ENCODE data around the gene ABHD16A. TPM values are rescaled to one million over a fixed set of nuclear protein-coding genes. Genes with fewer than 3 reads are reported as not detected.

Gene ABHD16A
- total RNA-seq, 4 donors from 2014 or later: 41.8 to 62.8 (median 57.4) TPM

DNA sequence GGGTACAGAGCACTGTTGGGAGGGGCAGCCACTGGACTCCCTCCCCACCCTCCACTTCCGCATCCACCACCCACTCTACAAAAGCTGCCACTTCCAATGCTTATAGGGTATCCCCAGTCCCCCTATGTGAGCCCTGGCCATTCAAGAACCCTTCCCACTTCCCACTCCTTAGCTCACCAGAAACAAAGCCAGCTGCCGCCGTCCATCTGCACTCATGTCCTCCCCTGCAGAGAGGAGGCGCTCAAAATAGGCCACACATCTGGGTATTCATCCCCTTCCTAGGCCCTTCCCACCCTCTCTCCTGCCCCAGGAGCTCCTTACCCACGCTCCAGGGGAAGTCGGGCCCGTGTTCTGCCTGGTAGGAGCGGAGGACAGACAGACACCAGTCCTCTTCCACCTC, 15.8 kb downstream of the ABHD16A start:
- ATAC-seq (ENCODE audit: low FRiP score) (no peak), DNase-seq (ENCODE audit: low spot score) (no peak)
- TF ChIP-seq, protein P1, sequence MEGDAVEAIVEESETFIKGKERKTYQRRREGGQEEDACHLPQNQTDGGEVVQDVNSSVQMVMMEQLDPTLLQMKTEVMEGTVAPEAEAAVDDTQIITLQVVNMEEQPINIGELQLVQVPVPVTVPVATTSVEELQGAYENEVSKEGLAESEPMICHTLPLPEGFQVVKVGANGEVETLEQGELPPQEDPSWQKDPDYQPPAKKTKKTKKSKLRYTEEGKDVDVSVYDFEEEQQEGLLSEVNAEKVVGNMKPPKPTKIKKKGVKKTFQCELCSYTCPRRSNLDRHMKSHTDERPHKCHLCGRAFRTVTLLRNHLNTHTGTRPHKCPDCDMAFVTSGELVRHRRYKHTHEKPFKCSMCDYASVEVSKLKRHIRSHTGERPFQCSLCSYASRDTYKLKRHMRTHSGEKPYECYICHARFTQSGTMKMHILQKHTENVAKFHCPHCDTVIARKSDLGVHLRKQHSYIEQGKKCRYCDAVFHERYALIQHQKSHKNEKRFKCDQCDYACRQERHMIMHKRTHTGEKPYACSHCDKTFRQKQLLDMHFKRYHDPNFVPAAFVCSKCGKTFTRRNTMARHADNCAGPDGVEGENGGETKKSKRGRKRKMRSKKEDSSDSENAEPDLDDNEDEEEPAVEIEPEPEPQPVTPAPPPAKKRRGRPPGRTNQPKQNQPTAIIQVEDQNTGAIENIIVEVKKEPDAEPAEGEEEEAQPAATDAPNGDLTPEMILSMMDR (IDR thresholded peaks at IDR 0.05): no peak

DNA sequence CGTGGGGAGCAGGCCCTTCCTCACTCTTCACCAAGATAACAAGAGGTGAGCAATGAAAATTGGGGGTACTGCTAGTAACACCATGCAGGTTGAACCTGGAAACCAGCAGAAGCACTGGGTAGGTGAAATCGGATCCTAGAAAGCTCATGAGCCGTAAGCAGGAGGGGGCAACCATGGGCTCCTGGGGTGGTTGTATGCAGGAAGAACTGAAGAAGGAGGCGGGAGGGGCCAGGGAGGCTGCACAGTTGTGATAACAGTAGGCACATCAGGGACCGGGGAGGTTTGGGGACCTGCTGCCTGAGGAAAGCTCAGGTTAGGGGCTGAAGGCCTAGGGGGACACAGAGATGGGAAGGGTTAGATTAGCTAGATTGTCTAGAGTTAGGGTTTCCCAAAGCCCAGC, 16.6 kb downstream of the ABHD16A start:
- no peak for ATAC-seq (ENCODE audit: low FRiP score)
- TF ChIP-seq, protein P1 (IDR thresholded peaks at IDR 0.05): no peak
- DNase-seq (ENCODE audit: low spot score): no peak

DNA sequence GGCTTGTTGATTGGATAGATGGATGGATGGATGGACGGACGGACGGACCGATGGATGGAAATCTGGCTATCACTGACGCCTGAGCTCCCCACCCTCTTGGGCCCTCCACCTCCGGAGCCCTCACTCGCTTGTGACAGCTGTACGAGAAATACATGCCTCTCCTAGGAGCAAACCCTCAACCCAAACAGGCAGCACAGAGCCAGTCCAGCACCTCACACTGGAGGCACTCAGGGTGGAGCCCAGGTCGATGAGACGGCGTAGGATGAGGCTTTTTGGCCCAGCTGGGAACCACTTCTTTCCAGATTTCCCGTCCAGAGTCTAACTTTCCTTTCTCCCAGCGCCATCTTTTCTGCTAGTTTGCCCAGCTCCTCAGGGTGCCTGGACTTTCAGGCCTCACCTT, 19.5 kb downstream of the ABHD16A start:
- no peak for ATAC-seq (ENCODE audit: low FRiP score)
- TF ChIP-seq, protein P1 (IDR thresholded peaks at IDR 0.05): no peak
- DNase-seq (ENCODE audit: low spot score): no peak

DNA sequence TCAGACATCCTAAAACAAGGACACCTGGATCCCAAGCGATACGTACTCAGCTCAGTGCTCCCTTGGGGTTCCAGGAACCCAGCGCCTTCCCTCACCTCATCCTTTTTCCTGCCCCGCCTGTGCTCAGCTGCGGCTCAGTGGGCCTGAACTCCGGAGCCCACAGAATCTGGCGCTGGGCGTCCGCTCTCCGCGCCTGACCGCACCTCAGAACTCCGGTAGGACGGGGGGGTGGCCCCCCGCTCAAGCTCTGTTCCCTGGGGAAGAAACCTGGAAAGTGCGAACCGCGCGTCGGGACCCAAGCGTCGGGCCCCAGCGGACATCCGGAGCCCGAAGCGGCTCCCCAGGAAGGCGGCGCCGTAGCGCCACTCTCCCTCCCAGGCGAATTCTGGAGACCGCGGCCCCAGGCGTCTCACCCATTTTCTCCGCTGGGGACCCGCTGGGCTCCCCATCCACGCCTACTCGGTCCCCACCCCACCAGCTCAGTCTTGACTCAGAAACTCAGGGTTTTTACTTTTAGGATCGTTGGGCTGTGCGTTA, 21.9 kb downstream of the ABHD16A start:
- TF ChIP-seq, protein P1 (IDR thresholded peaks at IDR 0.05): no peak
- ATAC-seq (ENCODE audit: low FRiP score) (peak; percentile 46), DNase-seq (ENCODE audit: low spot score) (no peak)

DNA sequence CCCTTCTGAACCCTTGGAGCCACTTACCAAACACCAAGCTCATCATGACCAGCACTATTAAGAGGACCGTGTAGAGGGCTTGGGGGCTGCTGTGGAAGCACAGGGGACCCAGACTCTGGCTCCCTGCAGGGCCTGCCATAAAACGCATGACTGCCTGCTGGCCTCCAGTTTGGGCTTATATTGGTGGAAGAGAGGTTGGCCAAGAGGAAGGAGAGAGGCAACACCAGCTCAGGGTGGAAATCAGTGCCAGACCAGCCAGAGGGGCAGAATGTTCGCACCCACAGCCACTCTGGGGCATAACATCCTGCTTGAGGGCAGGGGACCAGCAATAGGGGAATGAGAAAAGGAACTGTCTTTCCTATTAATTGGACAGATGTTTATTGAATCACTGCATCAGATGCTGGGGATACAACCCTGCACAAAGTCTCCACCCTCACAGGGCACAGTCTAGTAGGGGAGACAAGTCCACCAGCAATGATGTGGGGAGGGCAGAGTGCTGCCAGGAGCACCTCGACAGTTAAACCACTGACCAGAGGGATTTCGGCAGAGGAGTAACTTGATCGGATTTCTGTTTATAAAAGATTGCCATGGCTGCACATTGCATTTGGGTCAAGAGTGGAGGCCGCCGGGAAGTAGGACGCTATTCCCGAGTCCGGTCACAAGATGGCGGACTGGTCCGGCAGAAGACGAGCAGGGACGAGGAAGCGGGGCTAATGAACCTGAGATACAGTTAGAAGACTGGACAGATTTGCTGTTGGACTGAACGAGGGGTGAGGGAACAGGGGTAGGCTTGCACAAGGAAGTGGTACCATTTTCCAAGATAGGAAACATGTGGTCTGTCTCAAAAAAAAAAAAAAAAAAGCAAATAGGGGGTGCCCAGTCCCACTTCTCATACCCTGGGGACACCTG, 22.6 kb downstream of the ABHD16A start, which contains the start of gene LY6G5C:
Gene LY6G5C, minus strand, starts transcription at position 842 of the 909 bp plus-strand sequence. Its CDS starts 694 bp downstream, at position 148.
- TF ChIP-seq, protein P1 (IDR thresholded peaks at IDR 0.05): no peak
- peak; percentile 89 for ATAC-seq (ENCODE audit: low FRiP score)
- DNase-seq (ENCODE audit: low spot score): peak; percentile 55

DNA sequence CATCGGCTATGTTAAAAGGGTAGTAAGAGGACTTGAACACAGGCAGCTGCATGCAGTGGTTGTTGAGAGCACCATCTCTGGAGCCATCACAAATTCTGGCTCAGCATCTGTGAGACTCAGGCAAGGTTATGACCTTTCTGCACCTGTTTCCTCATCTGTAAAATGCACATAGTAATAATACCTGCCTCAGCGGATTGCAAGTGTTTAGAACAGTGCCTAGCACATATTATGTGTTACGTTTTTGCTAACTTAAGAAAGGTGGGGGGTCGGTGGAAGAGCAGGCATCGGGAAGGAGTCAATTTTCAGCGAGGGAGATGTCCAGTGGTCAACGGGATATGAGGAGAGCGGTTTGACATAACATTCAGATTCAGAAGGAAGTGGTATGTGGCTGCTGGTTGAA, 25.2 kb downstream of the ABHD16A start:
- TF ChIP-seq, protein P1 (IDR thresholded peaks at IDR 0.05): no peak
- ATAC-seq (ENCODE audit: low FRiP score): no peak
- DNase-seq (ENCODE audit: low spot score): no peak
